H1 (cell line): ENCODE data around the gene TDRD9. TPM values are rescaled to one million over a fixed set of nuclear protein-coding genes. Genes with fewer than 3 reads are reported as not detected.

Experiments
- KDM4A ChIP-seq: IDR thresholded peaks from one replicate; pipeline ENCODE4 v1.7.1; 2012; ENCODE audit warnings: low read depth, mild to moderate bottlenecking, moderate library complexity, low read length, inconsistent platforms; ENCODE audit not compliant: severe bottlenecking
- polyA plus RNA-seq, 7 experiments: library from polyadenylated mRNA; depleted of rRNA in 3 of 7; stranded (reverse) in 5 of 7; unstranded in 2 of 7; fragments of >200 nt in 5 of 7; fragments of 200-250 nt in 2 of 7; gene quantifications; 1 replicate in 5 of 7; 2 replicates in 1 of 7; 4 replicates in 1 of 7; pipeline versions ENCODE4 v1.2.1 to v1.2.3, GENCODE V29; 2011 to 2013; ENCODE audit warnings: missing spikeins in 2 of 7, mixed read lengths in 2 of 7
- total RNA-seq: library from RNA; stranded (reverse); fragmentation: NEBNext Ultra II Directional; extraction: Animal tissue kit (Norgen Biotek cat#: 25700); gene quantifications from 2 replicates; pipeline ENCODE4 v1.2.1, GENCODE V29; 2021
- TF ChIP-seq, protein P1 (sequence below): IDR thresholded peaks from 2 replicates; pipeline ENCODE4 v1.6.1; 2012; ENCODE audit warnings: inconsistent platforms
- TF ChIP-seq, protein P2 (sequence below), 3 experiments: IDR thresholded peaks; 1 replicate in 2 of 3; 2 replicates in 1 of 3; pipeline versions ENCODE4 v1.5.1 to v1.6.1; 2011; ENCODE audit warnings: low read length in 3 of 3, mild to moderate bottlenecking in 3 of 3, inconsistent platforms in 2 of 3, low read depth in 1 of 3, moderate library complexity in 1 of 3; ENCODE audit not compliant: insufficient read depth in 1 of 3; ENCODE audit errors: control extremely low read depth in 1 of 3
- TF ChIP-seq, protein P3 (sequence below): fragments of 300-600 bp; sonication (generic); IDR thresholded peaks from 2 replicates; pipeline ENCODE4 v1.7.1; 2012; ENCODE audit warnings: low read length, moderate library complexity, mild to moderate bottlenecking, inconsistent platforms; ENCODE audit not compliant: insufficient replicate concordance

The TDRD9 gene
- total and polyA plus RNA-seq, 2 of the 8 experiments (the other 6 are each of a cell fraction or from before 2014, with no cell fraction given): not detected

DNA sequence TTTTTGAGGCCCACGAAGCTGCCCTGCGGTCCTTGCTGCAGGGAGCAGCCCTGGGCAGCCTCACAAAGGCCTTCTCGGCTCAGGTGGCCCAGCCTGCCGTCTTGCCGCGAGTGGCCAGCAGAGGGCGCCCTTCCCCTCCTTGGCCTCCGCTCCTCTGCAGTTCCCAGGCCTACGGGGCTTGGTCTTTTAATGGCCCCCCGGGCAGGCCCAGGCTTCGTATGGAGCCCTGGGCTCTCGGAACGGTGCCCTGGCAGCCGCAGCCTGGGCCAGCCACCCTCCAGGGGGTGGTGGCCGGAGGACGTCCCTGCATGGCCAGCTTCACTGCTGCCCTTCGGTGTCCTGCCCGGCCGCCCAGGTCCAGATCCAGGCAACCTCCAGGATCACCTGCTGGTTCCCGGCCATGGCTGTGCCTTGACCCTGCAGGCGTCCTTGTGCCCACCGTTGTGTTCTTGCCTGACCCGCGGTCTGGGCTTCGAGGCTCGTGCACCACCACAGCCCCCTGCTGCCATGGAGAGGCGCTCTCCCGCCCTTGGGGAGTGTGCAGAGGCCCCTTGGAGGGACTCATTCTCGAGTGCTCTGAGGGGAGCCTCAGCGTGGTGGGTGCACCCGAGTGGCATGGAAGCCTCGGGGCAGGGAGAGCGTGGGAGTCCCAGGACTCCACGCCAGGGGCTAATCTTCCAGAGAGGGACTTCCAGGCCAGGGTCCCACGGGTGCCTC, 166.6 kb downstream of the TDRD9 start (continued):
- TF ChIP-seq KDM4A: no peak
- TF ChIP-seq, protein P1, sequence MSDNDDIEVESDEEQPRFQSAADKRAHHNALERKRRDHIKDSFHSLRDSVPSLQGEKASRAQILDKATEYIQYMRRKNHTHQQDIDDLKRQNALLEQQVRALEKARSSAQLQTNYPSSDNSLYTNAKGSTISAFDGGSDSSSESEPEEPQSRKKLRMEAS: peak; percentile 30; the same call in 1 of the 2 replicates
- TF ChIP-seq, protein P2, sequence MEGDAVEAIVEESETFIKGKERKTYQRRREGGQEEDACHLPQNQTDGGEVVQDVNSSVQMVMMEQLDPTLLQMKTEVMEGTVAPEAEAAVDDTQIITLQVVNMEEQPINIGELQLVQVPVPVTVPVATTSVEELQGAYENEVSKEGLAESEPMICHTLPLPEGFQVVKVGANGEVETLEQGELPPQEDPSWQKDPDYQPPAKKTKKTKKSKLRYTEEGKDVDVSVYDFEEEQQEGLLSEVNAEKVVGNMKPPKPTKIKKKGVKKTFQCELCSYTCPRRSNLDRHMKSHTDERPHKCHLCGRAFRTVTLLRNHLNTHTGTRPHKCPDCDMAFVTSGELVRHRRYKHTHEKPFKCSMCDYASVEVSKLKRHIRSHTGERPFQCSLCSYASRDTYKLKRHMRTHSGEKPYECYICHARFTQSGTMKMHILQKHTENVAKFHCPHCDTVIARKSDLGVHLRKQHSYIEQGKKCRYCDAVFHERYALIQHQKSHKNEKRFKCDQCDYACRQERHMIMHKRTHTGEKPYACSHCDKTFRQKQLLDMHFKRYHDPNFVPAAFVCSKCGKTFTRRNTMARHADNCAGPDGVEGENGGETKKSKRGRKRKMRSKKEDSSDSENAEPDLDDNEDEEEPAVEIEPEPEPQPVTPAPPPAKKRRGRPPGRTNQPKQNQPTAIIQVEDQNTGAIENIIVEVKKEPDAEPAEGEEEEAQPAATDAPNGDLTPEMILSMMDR (IDR thresholded peaks at IDR 0.05; ENCODE audit: control extremely low read depth in 1 of 3, insufficient read depth in 1 of 3, low read depth in 1 of 3, low read length in 3 of 3): peak in 2 of 3 experiments; percentile 87 to 94; a peak in 3 of 4 replicates
- TF ChIP-seq, protein P3, sequence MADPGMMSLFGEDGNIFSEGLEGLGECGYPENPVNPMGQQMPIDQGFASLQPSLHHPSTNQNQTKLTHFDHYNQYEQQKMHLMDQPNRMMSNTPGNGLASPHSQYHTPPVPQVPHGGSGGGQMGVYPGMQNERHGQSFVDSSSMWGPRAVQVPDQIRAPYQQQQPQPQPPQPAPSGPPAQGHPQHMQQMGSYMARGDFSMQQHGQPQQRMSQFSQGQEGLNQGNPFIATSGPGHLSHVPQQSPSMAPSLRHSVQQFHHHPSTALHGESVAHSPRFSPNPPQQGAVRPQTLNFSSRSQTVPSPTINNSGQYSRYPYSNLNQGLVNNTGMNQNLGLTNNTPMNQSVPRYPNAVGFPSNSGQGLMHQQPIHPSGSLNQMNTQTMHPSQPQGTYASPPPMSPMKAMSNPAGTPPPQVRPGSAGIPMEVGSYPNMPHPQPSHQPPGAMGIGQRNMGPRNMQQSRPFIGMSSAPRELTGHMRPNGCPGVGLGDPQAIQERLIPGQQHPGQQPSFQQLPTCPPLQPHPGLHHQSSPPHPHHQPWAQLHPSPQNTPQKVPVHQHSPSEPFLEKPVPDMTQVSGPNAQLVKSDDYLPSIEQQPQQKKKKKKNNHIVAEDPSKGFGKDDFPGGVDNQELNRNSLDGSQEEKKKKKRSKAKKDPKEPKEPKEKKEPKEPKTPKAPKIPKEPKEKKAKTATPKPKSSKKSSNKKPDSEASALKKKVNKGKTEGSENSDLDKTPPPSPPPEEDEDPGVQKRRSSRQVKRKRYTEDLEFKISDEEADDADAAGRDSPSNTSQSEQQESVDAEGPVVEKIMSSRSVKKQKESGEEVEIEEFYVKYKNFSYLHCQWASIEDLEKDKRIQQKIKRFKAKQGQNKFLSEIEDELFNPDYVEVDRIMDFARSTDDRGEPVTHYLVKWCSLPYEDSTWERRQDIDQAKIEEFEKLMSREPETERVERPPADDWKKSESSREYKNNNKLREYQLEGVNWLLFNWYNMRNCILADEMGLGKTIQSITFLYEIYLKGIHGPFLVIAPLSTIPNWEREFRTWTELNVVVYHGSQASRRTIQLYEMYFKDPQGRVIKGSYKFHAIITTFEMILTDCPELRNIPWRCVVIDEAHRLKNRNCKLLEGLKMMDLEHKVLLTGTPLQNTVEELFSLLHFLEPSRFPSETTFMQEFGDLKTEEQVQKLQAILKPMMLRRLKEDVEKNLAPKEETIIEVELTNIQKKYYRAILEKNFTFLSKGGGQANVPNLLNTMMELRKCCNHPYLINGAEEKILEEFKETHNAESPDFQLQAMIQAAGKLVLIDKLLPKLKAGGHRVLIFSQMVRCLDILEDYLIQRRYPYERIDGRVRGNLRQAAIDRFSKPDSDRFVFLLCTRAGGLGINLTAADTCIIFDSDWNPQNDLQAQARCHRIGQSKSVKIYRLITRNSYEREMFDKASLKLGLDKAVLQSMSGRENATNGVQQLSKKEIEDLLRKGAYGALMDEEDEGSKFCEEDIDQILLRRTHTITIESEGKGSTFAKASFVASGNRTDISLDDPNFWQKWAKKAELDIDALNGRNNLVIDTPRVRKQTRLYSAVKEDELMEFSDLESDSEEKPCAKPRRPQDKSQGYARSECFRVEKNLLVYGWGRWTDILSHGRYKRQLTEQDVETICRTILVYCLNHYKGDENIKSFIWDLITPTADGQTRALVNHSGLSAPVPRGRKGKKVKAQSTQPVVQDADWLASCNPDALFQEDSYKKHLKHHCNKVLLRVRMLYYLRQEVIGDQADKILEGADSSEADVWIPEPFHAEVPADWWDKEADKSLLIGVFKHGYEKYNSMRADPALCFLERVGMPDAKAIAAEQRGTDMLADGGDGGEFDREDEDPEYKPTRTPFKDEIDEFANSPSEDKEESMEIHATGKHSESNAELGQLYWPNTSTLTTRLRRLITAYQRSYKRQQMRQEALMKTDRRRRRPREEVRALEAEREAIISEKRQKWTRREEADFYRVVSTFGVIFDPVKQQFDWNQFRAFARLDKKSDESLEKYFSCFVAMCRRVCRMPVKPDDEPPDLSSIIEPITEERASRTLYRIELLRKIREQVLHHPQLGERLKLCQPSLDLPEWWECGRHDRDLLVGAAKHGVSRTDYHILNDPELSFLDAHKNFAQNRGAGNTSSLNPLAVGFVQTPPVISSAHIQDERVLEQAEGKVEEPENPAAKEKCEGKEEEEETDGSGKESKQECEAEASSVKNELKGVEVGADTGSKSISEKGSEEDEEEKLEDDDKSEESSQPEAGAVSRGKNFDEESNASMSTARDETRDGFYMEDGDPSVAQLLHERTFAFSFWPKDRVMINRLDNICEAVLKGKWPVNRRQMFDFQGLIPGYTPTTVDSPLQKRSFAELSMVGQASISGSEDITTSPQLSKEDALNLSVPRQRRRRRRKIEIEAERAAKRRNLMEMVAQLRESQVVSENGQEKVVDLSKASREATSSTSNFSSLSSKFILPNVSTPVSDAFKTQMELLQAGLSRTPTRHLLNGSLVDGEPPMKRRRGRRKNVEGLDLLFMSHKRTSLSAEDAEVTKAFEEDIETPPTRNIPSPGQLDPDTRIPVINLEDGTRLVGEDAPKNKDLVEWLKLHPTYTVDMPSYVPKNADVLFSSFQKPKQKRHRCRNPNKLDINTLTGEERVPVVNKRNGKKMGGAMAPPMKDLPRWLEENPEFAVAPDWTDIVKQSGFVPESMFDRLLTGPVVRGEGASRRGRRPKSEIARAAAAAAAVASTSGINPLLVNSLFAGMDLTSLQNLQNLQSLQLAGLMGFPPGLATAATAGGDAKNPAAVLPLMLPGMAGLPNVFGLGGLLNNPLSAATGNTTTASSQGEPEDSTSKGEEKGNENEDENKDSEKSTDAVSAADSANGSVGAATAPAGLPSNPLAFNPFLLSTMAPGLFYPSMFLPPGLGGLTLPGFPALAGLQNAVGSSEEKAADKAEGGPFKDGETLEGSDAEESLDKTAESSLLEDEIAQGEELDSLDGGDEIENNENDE: no peak
